ENCODE data around the gene MYLK2.

Gene MYLK2

GRCh38 chr20:31790401-31790800, 28.8 kb upstream of the MYLK2 start:
- Histone ChIP-seq H3K36me3 (peaks cover 15 to 100% (median 98%) of the 10 kb centered on the region in 11 experiments), H3K9me3 (replicated peaks in 1 of 11) (no peaks in the 10 kb centered on the region), H3K4me1 (no peaks in the 10 kb centered on the region), H3K27me3 (no peaks in the 10 kb centered on the region), H3K9ac (no peak overlapping the region), H3K4me2 (no peak overlapping the region), H4K20me1 (peaks cover 0 to 42% (median 5%) of the 10 kb centered on the region in 11 experiments; a peak in 7 of 22 replicates), H3K4me3 (no peak overlapping the region), H3K27ac (no peak overlapping the region)
- no peak for TF ChIP-seq Cebpa-rat (IDR thresholded peaks at IDR 0.05)

GRCh38 chr20:31797364-31797763, 21.8 kb upstream of the MYLK2 start:
- Histone ChIP-seq H3K36me3 (peaks cover 11 to 100% (median 97%) of the 10 kb centered on the region in 11 experiments), H3K9ac (no peak overlapping the region), H3K4me2 (no peak overlapping the region), H3K27ac (no peak overlapping the region), H3K4me1 (no peaks in the 10 kb centered on the region), H3K4me3 (no peak overlapping the region), H3K9me3 (replicated peaks in 1 of 11) (no peaks in the 10 kb centered on the region), H4K20me1 (peaks cover 0 to 26% (median 0%) of the 10 kb centered on the region in 11 experiments; a peak in 4 of 22 replicates), H3K27me3 (no peaks in the 10 kb centered on the region)
- TF ChIP-seq Cebpa-rat (IDR thresholded peaks at IDR 0.05) = no peak

- Histone ChIP-seq H3K9me3 (replicated peaks in 1 of 11) (no peaks in the 10 kb centered on the region), H3K9ac (no peak overlapping the region), H3K36me3 (peaks cover 11 to 100% (median 97%) of the 10 kb centered on the region in 11 experiments), H3K4me3 (no peak overlapping the region), H3K27ac (no peak overlapping the region), H3K4me1 (peaks cover 0 to 21% (median 3%) of the 10 kb centered on the region in 10 experiments; a peak in 12 of 20 replicates), H3K27me3 (no peaks in the 10 kb centered on the region), H4K20me1 (peaks cover 0 to 15% (median 0%) of the 10 kb centered on the region in 11 experiments; a peak in 3 of 22 replicates), H3K4me2 (no peak overlapping the region)
- TF ChIP-seq Cebpa-rat (IDR thresholded peaks at IDR 0.05) = no peak
These were observed 17.6 kb upstream of the MYLK2 start for GRCh38 chr20:31801508-31801907.

- Histone ChIP-seq H3K4me3 (no peak overlapping the region), H3K4me1 (peaks cover 0 to 32% (median 9%) of the 10 kb centered on the region in 10 experiments; a peak in 13 of 20 replicates), H3K36me3 (peaks cover under 1 to 98% (median 88%) of the 10 kb centered on the region in 11 experiments; a peak in 21 of 22 replicates), H3K4me2 (peak overlapping the region in 2 of 11 experiments; percentile 7 to 45; a peak in 4 of 22 replicates), H3K9ac (no peak overlapping the region), H3K27ac (no peak overlapping the region), H4K20me1 (peaks cover 0 to 5% (median 0%) of the 10 kb centered on the region in 11 experiments; a peak in 2 of 22 replicates), H3K9me3 (replicated peaks in 1 of 11) (no peaks in the 10 kb centered on the region), H3K27me3 (no peaks in the 10 kb centered on the region)
- TF ChIP-seq Cebpa-rat (IDR thresholded peaks at IDR 0.05) = no peak
These were observed 15.4 kb upstream of the MYLK2 start for GRCh38 chr20:31803552-31804291.

- no peaks in the 10 kb centered on the region for H3K9me3 ChIP-seq (replicated peaks in 1 of 11)
- TF ChIP-seq Cebpa-rat (IDR thresholded peaks at IDR 0.05) = no peak
- no peak overlapping the region for H3K4me3 ChIP-seq
- peaks cover 0 to 71% (median 59%) of the 10 kb centered on the region in 11 experiments; a peak in 19 of 22 replicates for H3K36me3 ChIP-seq
- peaks cover 14 to 48% (median 31%) of the 10 kb centered on the region in 10 experiments for H3K4me1 ChIP-seq
- H4K20me1 ChIP-seq = peaks cover 0 to 6% (median 0%) of the 10 kb centered on the region in 11 experiments; a peak in 1 of 22 replicates
- peak overlapping the region in 3 of 11 experiments; percentile 48 to 72 (median 59); a peak in 6 of 22 replicates for H3K4me2 ChIP-seq
- H3K9ac ChIP-seq = no peak overlapping the region
- no peaks in the 10 kb centered on the region for H3K27me3 ChIP-seq
- no peak overlapping the region for H3K27ac ChIP-seq
These were observed 12.4 kb upstream of the MYLK2 start for GRCh38 chr20:31806564-31807355.

GRCh38 chr20:31808481-31808880, 10.7 kb upstream of the MYLK2 start:
- Histone ChIP-seq H3K27me3 (no peaks in the 10 kb centered on the region), H3K27ac (no peak overlapping the region), H3K9me3 (replicated peaks in 1 of 11) (no peaks in the 10 kb centered on the region), H3K4me2 (no peak overlapping the region), H3K4me1 (peaks cover 14 to 47% (median 31%) of the 10 kb centered on the region in 10 experiments), H3K9ac (no peak overlapping the region), H3K4me3 (no peak overlapping the region), H3K36me3 (peaks cover 0 to 54% (median 42%) of the 10 kb centered on the region in 11 experiments; a peak in 18 of 22 replicates), H4K20me1 (peaks cover 0 to 8% (median 0%) of the 10 kb centered on the region in 11 experiments; a peak in 1 of 22 replicates)
- TF ChIP-seq Cebpa-rat (IDR thresholded peaks at IDR 0.05) = no peak

GRCh38 chr20:31809661-31810060, 9.5 kb upstream of the MYLK2 start:
- Histone ChIP-seq H3K9ac (no peak overlapping the region), H3K4me2 (peak overlapping the region in 2 of 11 experiments; percentile 2 to 69; a peak in 2 of 22 replicates), H3K27me3 (no peaks in the 10 kb centered on the region), H3K27ac (no peak overlapping the region), H4K20me1 (peaks cover 0 to 8% (median 0%) of the 10 kb centered on the region in 11 experiments; a peak in 1 of 22 replicates), H3K36me3 (peaks cover 0 to 43% (median 30%) of the 10 kb centered on the region in 11 experiments; a peak in 15 of 22 replicates), H3K4me1 (peaks cover 14 to 43% (median 31%) of the 10 kb centered on the region in 10 experiments), H3K4me3 (no peak overlapping the region), H3K9me3 (replicated peaks in 1 of 11) (no peaks in the 10 kb centered on the region)
- TF ChIP-seq Cebpa-rat (IDR thresholded peaks at IDR 0.05) = no peak

- no peaks in the 10 kb centered on the region for H3K9me3 ChIP-seq (replicated peaks in 1 of 11)
- H3K4me3 ChIP-seq = no peak overlapping the region
- no peaks in the 10 kb centered on the region for H3K27me3 ChIP-seq
- no peak overlapping the region; a peak in 1 of 22 replicates for H3K9ac ChIP-seq
- peaks cover 0 to 8% (median 0%) of the 10 kb centered on the region in 11 experiments; a peak in 1 of 22 replicates for H4K20me1 ChIP-seq
- peak overlapping the region in 9 of 11 experiments; percentile 2 to 74 (median 56); a peak in 14 of 22 replicates for H3K4me2 ChIP-seq
- H3K27ac ChIP-seq = no peak overlapping the region
- peaks cover 0 to 28% (median 14%) of the 10 kb centered on the region in 11 experiments; a peak in 13 of 22 replicates for H3K36me3 ChIP-seq
- H3K4me1 ChIP-seq = peaks cover 25 to 54% (median 39%) of the 10 kb centered on the region in 10 experiments
- TF ChIP-seq Cebpa-rat (IDR thresholded peaks at IDR 0.05) = no peak
These were observed 8.0 kb upstream of the MYLK2 start for GRCh38 chr20:31811198-31811597.
